Endometrial microvascular endothelial cells (primary cell): Measurements from ENCODE around the gene TAOK2. TPM values are rescaled to one million over a fixed set of nuclear protein-coding genes. Genes with fewer than 3 reads are reported as not detected.
"Not testable (repeated sequence)": the region's sequence is repeated elsewhere in the genome, so short reads cannot be mapped to it uniquely, and the experiment has no call there.

Source experiments
- in situ Hi-C: cut with HindIII; loops from 2 replicates; pipeline ENCODE4 v1.10.0; 2017; ENCODE audit warnings: low sequenced_read_pairs, low pct_unique_long_range_greater_than_20kb; ENCODE audit errors: inconsistent ontology term
- total RNA-seq: library from RNA; depleted of rRNA; stranded (reverse); fragments of >200 nt; gene quantifications from one replicate; pipeline ENCODE4 v1.2.3, GENCODE V29; 2015; ENCODE audit errors: inconsistent ontology term

TAOK2 gene
- total RNA-seq, 1 donor from 2014 or later = 87.5 TPM

DNA sequence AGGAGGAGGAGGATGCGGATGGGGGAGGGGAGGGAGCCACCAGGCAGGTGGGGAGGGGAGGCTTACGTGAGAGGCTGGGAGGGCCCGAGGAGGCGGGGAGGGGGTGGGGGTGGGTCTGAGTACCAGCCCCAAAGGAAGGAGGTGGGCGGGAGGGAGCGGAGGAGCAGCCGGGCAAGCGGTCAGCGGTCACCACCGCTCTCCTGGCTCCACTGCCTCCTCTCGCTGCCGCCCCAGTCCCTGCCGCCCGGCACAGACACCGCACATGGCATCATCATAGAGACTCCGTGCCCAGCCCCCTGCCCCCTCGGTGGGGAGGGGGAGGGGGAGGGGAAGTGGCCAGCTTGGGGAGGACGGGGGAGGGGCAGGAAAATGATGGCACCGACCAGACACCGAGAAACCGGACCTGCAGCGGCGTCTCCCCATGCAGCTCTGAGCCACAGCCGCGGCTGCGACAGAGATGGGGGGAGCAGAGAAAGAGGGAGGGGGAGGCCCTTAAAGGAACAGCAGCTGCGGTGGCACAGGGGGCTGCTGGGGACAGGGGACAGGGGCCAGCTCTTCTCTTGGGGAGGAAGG, 57.3 kb downstream of the TAOK2 start, which contains the start of gene TLCD3B:
Gene TLCD3B (minus strand): TSS at position 431 of the 573 bp plus-strand sequence. CDS start 744 bp downstream, outside the sequence.
- in situ Hi-C loops = no loop called here

DNA sequence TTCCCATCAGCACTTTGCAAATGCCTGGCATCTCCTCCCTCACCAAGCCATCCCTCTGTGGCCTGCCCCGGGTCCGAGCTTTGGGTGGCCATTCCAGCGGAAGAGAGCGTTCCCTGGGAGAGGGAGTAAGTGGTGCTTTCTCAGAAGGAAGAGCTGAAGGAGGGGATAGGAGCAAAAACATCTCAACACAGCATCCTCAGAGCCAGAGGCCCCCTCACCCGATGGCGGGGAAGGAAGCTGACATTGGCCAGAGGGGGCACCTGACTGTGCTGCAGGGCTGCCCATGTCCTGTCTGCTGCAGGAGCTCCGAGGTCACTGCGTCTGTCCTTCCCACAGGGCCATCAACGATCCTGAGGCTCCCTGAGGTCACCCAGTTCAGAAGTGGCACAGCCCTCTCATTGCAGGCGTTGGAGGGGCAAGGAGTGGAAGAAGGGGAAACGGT, 57.8 kb downstream of the TAOK2 start:
- in situ Hi-C loops = no loop called here

DNA sequence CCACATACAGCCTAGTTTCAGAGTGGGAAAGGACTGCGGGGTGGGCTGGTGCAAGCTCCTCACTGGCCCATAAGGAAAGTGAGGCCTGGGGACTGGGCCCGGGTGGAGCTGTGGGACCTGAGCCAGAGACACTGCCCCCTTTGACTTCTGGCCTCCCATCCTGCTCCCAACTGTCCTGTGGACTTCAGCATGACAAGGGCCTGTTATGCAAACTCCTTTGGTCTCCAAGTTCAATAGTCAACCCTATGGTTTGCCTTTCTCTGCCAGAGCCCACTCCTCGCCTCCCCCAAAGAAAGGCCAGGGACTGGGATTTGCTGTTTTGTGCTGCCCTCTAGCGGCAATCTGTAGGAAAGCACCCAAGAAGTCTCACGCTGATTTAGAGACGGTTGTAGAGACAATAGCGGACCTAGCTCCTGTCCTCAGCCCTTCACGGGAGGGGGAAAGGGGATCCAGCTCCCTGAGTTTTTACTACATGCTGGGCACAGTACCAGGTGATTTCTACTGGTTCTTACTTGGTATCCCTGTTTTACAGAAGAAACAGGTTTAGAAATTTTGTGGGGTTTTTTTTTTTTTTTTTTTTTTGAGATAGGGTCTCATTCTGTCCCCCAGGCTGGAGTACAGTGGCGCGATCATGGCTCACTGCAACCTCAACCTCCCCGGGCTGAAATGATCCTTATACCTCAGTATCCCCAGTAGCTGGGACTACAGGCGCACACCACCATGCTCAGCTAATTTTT, 58.6 kb downstream of the TAOK2 start:
- in situ Hi-C loops = no loop called here

DNA sequence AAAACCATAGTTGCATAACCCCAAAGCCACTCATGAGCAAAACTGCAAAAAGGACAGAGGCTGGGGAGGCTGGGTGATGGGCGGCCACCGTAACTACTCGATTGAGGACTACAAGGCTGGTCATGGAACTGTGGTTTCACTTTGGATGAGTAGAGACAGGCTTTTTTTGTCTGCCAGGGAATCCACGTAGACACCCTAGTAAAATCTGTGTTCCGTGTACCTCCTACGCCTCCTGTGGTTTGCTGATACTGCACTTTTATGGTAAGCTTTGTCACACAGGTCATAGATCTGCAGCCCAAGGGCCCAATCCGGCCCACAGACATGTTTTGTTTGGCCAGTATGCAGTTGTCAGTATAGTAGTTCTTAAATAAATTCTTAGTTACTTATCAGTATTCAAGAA, 59.6 kb downstream of the TAOK2 start:
- in situ Hi-C loops = no loop called here

DNA sequence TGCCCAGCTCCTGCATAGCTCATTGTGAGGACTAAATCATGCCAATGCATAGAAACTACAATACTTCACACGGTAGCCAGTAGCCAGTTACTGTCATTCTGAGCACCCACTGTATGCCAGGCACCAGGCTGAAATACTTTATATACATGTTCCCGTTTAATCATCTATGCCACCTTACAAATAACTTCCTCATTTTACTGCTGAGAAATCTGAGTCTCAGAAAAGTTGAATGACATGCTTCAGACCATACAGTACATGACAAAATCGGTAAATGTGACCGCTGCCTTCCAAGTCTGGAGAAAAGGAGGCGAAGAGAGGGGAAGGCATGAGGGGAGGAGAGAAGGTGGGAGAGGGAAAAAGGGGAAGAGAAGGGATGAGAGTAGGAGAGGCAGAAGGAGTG, 66.6 kb downstream of the TAOK2 start:
- in situ Hi-C loops = no loop called here

DNA sequence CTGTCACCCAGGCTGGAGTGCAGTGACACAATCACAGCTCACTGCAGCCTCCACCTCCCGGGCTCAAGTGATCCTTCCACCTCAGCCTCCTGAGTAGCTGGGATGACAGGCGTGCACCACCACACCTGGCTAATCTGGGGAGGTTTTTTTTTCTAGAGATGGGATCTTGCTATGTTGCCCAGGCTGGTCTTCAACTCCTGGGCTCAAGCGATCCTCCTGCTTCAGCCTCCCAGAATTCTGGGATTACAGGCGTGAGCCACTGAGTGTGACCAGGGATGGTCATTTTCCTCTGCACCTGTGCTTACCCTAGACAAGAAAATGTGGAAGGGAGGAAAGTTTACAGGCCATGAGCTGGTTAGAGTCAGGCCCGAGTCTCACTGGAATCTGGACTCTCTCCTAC, 67.0 kb downstream of the TAOK2 start:
- in situ Hi-C loops = not testable (repeated sequence)

DNA sequence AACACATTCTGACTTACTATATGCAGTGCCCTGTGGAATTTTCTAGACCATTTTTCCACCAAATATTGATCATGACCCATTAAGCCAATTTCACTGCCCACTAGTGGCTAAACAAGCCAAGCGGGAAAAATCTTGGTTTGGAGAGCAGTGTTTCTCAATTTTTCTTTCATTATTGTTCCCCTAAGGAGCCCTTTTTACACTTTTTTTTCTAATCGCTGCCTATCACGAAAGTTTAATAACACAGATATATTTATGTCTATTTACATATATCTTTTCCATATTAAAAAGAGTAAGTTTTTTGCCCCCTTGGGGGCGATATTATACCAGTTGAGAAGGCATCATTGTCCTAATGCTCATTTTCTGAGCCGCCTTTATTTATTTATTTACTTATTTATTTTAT, 68.2 kb downstream of the TAOK2 start:
- in situ Hi-C loops = no loop called here

Other genes with a start within 250 kb of the TAOK2 start
- gene C16orf54, start 227.9 kb upstream of the TAOK2 start, total RNA-seq = not detected
- gene ZG16, start 195.6 kb upstream of the TAOK2 start, total RNA-seq = not detected
- 98.0 TPM for gene KIF22, start 183.1 kb upstream of the TAOK2 start, total RNA-seq
- gene MAZ, start 167.3 kb upstream of the TAOK2 start, total RNA-seq = 179 TPM
- not detected for gene PRRT2, start 161.7 kb upstream of the TAOK2 start, total RNA-seq
- gene PAGR1, start 157.7 kb upstream of the TAOK2 start, total RNA-seq = 36.8 TPM
- 416 TPM for gene MVP, start 153.4 kb upstream of the TAOK2 start, total RNA-seq
- 105 TPM for gene CDIPT, start 110.6 kb upstream of the TAOK2 start, total RNA-seq
- gene SEZ6L2, start 74.3 kb upstream of the TAOK2 start, total RNA-seq = 0.37 TPM
- gene ASPHD1, start 73.4 kb upstream of the TAOK2 start, total RNA-seq = not detected
- gene KCTD13, start 47.6 kb upstream of the TAOK2 start, total RNA-seq = 4.2 TPM
- gene TMEM219, start 11.8 kb upstream of the TAOK2 start, total RNA-seq = 150 TPM
- 9.7 TPM for gene HIRIP3, start 21.7 kb downstream of the TAOK2 start, total RNA-seq
- 104 TPM for gene INO80E, start 22.4 kb downstream of the TAOK2 start, total RNA-seq
- not detected for gene DOC2A, start 37.2 kb downstream of the TAOK2 start, total RNA-seq
- gene C16orf92, start 49.3 kb downstream of the TAOK2 start, total RNA-seq = not detected
- gene TLCD3B, start 57.4 kb downstream of the TAOK2 start, total RNA-seq = 0.84 TPM
- 1,335 TPM for gene ALDOA, start 91.9 kb downstream of the TAOK2 start, total RNA-seq
- gene PPP4C, start 102.1 kb downstream of the TAOK2 start, total RNA-seq = 135 TPM
- gene TBX6, start 118.1 kb downstream of the TAOK2 start, total RNA-seq = not detected
- gene YPEL3, start 122.3 kb downstream of the TAOK2 start, total RNA-seq = 10.9 TPM
- 1.3 TPM for gene GDPD3, start 139.7 kb downstream of the TAOK2 start, total RNA-seq
- gene MAPK3, start 149.4 kb downstream of the TAOK2 start, total RNA-seq = 78.1 TPM
- 2.5 TPM for gene CORO1A, start 209.7 kb downstream of the TAOK2 start, total RNA-seq
- gene BOLA2B, start 219.8 kb downstream of the TAOK2 start, total RNA-seq = 1,039 TPM
- gene SLX1A, start 220.0 kb downstream of the TAOK2 start, total RNA-seq = 57.4 TPM
- gene SULT1A3, start 225.4 kb downstream of the TAOK2 start, total RNA-seq = 25.2 TPM